Ascending aorta (tissue), 2 donors: ENCODE measurements around the gene EHHADH. TPM values are rescaled to one million over a fixed set of nuclear protein-coding genes. Genes with fewer than 3 reads are reported as not detected.
"Not testable (repeated sequence)": the region's sequence is repeated elsewhere in the genome, so short reads cannot be mapped to it uniquely, and the experiment has no call there.

Experiments used
- DNase-seq, 2 donors: peaks; one replicate each; pipeline ENCODE4 v3.0.0-alpha.2; 2019; ENCODE audit warnings: low spot score in 2 of 2
- H3K27ac ChIP-seq, 2 donors: fragments of 200-600 bp; sonication (generic); one replicate each; pipeline ENCODE4 v1.5.1; 2016 to 2017; ENCODE audit warnings: mild to moderate bottlenecking in 1 of 2
- H3K27me3 ChIP-seq: fragments of 200-600 bp; sonication (generic); one replicate; pipeline ENCODE4 v1.5.1; 2017
- H3K36me3 ChIP-seq, 2 donors: fragments of 200-600 bp; sonication (generic); one replicate each; pipeline ENCODE4 v1.5.1; 2016
- H3K4me1 ChIP-seq, 2 donors: fragments of 200-600 bp; sonication (generic); one replicate each; pipeline ENCODE4 v1.5.1; 2016 to 2017; ENCODE audit warnings: mild to moderate bottlenecking in 1 of 2
- H3K4me3 ChIP-seq, 2 donors: fragments of 200-600 bp; sonication (generic); one replicate each; pipeline ENCODE4 v1.5.1; 2016 to 2017; ENCODE audit warnings: mild to moderate bottlenecking in 1 of 2
- H3K9me3 ChIP-seq, 2 donors: fragments of 200-600 bp; sonication (generic); one replicate each; pipeline ENCODE4 v1.5.1; 2016
- CTCF ChIP-seq, 3 experiments: fragments of 200-600 bp in 2 of 3; fragments of 450-650 bp in 1 of 3; sonication (generic) in 2 of 3; IDR thresholded peaks; one replicate each; pipeline ENCODE4 v1.5.1; 2016 to 2019; ENCODE audit warnings: antibody characterized with exemption in 3 of 3, mild to moderate bottlenecking in 1 of 3, moderate library complexity in 1 of 3
- intact Hi-C: fragments of 100-400 bp; cut with DNase I; formaldehyde crosslinking; loops from one replicate; pipeline ENCODE4 v1.15.1; 2023
- total RNA-seq: library from RNA; depleted of rRNA; stranded (reverse); fragments of >200 nt; gene quantifications from one replicate; pipeline ENCODE4 v1.1.0, GENCODE V29; 2016

EHHADH gene
- total RNA-seq, 1 donor from 2014 or later, result 1.8 TPM

DNA sequence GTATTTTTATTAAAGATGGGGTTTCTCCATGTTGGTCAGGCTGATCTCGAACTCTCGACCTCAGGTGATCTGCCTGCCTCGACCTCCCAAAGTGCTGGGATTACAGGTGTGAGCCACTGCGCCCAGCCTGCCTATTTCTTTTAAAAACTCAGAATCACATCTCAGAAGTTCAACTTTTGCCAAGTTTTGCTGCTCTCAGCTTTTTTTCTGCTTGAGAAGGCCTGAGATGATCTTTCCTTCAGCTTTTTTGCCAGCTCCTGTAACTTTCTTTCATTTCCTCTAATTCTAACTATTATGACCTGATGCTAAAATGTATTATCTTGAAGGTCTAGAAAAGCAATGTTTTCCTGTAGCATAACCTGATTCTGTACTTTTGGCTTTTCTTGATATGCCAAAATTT is 9.6 kb upstream of the EHHADH start:
- no peak for DNase-seq
- Histone ChIP-seq H3K27ac (no peak overlapping the region), H3K4me1 (no peaks in the 10 kb centered on the region), H3K36me3 (no peaks in the 10 kb centered on the region), H3K27me3 (no peaks in the 10 kb centered on the region), H3K9me3 (peaks cover 0 to 4% of the 10 kb centered on the region in 2 donors), H3K4me3 (no peak overlapping the region)
- intact Hi-C loops, result no loop called here
- no peak for TF ChIP-seq CTCF (IDR thresholded peaks at IDR 0.05)

DNA sequence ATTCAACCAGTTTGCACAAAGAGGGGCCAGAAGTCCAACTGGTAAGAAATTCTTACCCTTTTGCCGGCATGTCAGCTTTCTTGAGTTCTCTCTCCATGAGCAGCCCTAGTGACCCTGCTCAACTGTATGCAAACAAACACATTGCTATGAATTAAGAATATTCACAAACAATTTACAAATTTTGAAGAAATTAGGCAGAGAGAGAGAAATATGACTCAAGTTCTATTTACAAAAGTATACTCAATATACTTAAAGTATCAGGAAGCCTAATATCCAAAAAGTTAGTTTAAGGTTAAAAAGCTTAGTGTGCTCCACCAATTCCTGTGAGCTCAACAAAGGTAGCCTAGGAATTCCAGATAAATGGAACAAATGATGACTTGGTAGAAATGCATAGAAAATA is 3.5 kb upstream of the EHHADH start:
- H3K27ac ChIP-seq, result no peak overlapping the region
- DNase-seq, result no peak
- H3K27me3 ChIP-seq, result no peaks in the 10 kb centered on the region
- intact Hi-C loops, result no loop called here
- no peak overlapping the region for H3K4me3 ChIP-seq
- peaks cover 0 to 4% of the 10 kb centered on the region in 2 donors for H3K9me3 ChIP-seq
- no peaks in the 10 kb centered on the region for H3K36me3 ChIP-seq
- no peaks in the 10 kb centered on the region for H3K4me1 ChIP-seq
- TF ChIP-seq CTCF (IDR thresholded peaks at IDR 0.05), result no peak

DNA sequence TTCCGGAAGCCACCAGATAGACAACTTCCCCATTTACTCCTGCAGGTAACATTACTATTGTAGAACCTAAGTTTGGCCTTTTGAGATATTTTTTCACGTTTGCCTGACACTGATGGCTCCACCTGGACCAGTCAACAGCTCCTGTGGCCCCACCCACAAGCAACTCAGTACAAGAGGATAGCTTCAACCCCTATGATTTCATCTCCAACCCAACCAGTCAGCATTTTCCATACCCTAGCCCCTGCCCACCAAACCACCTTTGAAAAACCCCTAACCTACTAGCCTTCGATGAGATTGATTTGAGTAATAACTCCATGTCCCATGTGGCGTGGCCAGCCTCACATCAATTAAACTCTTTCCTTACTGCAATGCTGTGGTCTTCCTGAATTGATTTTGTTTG is 950 bp upstream of the EHHADH start:
- no peaks in the 10 kb centered on the region for H3K27me3 ChIP-seq
- no peak for TF ChIP-seq CTCF (IDR thresholded peaks at IDR 0.05)
- DNase-seq, result no peak
- no peaks in the 10 kb centered on the region for H3K9me3 ChIP-seq
- H3K27ac ChIP-seq, result no peak overlapping the region
- no peaks in the 10 kb centered on the region for H3K4me1 ChIP-seq
- intact Hi-C loops, result no loop called here
- H3K4me3 ChIP-seq, result no peak overlapping the region
- H3K36me3 ChIP-seq, result no peaks in the 10 kb centered on the region

DNA sequence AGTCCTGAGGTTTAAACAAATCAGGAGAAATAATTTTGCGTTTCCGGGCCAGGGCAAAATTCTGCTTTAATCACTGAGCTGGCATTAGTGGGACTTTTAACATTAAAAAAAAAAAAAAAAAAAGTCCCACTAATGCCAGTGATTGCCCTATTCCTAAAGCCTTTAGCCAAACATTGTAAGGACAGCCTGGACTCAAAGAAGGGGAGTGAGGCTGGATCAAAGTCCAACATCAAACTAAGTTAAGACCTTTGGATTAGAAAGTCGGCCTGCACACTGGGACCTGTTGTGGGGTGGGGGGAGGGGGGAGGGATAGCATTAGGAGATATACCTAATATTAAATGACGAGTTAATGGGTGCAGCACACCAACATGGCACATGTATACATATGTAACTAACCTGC is 716 bp downstream of the EHHADH start:
- H3K27me3 ChIP-seq, H3K4me1 ChIP-seq, DNase-seq, H3K9me3 ChIP-seq, H3K27ac ChIP-seq, H3K36me3 ChIP-seq, intact Hi-C loops: not testable (repeated sequence)
- peak overlapping the region in 1 of 2 donors; percentile 66 for H3K4me3 ChIP-seq

- Histone ChIP-seq H3K27ac (no peak overlapping the region), H3K36me3 (peaks cover 6 to 7% of the 10 kb centered on the region in 2 donors), H3K9me3 (no peaks in the 10 kb centered on the region), H3K27me3 (no peaks in the 10 kb centered on the region), H3K4me1 (no peaks in the 10 kb centered on the region), H3K4me3 (no peak overlapping the region)
- intact Hi-C loops, result no loop called here
- DNase-seq, result no peak
- TF ChIP-seq CTCF (IDR thresholded peaks at IDR 0.05), result no peak
Measured at GRCh38 chr3:185251272-185251671, 2.6 kb downstream of the EHHADH start.

DNA sequence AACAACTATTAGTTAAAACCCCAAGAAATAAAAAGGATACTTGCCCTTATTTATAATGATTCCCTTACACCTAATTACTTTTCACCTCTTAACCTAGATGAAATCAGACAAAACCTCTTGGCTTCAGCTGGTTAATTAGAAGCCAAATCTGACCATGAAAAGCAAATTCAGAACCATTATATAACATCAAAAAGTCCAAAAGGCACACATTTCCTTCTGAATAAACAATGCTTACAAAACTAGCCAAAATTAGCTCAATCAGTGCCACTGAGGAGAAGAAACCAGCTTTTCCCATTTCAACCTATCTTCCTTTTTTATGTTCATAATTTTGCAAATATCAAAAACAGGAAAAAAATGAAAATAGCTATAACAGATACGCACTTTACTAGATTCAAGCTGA is 3.2 kb downstream of the EHHADH start:
- no peaks in the 10 kb centered on the region for H3K27me3 ChIP-seq
- no peak overlapping the region for H3K27ac ChIP-seq
- H3K4me1 ChIP-seq, result no peaks in the 10 kb centered on the region
- H3K36me3 ChIP-seq, result peaks cover 6 to 8% of the 10 kb centered on the region in 2 donors
- no peak overlapping the region for H3K4me3 ChIP-seq
- DNase-seq, result no peak
- intact Hi-C loops, result no loop called here
- no peak for TF ChIP-seq CTCF (IDR thresholded peaks at IDR 0.05)
- H3K9me3 ChIP-seq, result peaks cover 0 to 2% of the 10 kb centered on the region in 2 donors
